ENCODE results near the gene SLC22A15.
A peak's percentile ranks its signal among the peaks of the same experiment; 100 is the strongest.

The SLC22A15 gene

GRCh38 chr1:115976062-115976920, at the start of gene SLC22A15:
Gene SLC22A15 (plus strand): TSS chr1:115976513. CDS start chr1:115976628, 115 bp downstream.
- Histone ChIP-seq H3K27me3 (ENCODE audit: control insufficient read depth in 5 of 5, insufficient read depth in 4 of 5, low read length in 5 of 5) (peaks cover 0 to 3% (median 0%) of the 10 kb centered on the region in 5 donors), H3K36me3 (ENCODE audit: control insufficient read depth in 5 of 5, insufficient read depth in 5 of 5, low read length in 5 of 5) (no peaks in the 10 kb centered on the region), H3K4me3 (ENCODE audit: low read depth in 1 of 5, low read length in 5 of 5) (peak within 1 kb of the TSS; percentile 61 to 71 (median 69)), H3K27ac (ENCODE audit: low read depth, low read length) (no peak within 1 kb of the TSS), H3K4me1 (ENCODE audit: control insufficient read depth in 5 of 5, insufficient read depth in 5 of 5, low read length in 5 of 5) (peaks cover 0 to 21% (median 11%) of the 10 kb centered on the region in 5 donors), H3K9ac (ENCODE audit: low read length in 5 of 5) (peak within 1 kb of the TSS in 3 of 5 donors; percentile 55 to 69 (median 59)), H3K9me3 (ENCODE audit: control insufficient read depth in 5 of 5, low read length in 5 of 5) (no peaks in the 10 kb centered on the region)

DNA sequence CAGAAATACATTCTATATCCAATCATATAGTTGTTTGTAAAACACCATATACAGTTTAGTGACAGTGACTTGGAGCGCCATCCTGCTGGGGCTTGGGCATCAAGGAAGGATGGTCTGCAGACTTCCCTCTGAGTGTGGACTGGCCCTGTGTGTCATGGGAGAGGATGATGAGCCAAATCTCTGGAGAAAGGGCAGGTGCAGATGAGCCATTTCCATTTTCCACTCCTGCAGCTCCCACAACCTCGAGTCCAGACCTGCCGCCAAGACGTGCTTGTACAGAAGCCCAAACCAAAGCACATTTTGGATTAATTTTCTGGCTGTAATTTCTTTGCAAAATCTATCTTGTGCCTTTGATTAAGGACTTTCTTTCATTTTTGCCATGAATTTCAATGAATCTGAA, 48.3 kb upstream of the SLC22A15 start:
- Histone ChIP-seq H3K27me3 (ENCODE audit: control insufficient read depth in 5 of 5, insufficient read depth in 4 of 5, low read length in 5 of 5) (peaks cover 0 to 2% (median 0%) of the 10 kb centered on the region in 5 donors), H3K9me3 (ENCODE audit: control insufficient read depth in 5 of 5, low read length in 5 of 5) (no peaks in the 10 kb centered on the region), H3K27ac (ENCODE audit: low read depth, low read length) (no peak overlapping the region), H3K4me1 (ENCODE audit: control insufficient read depth in 5 of 5, insufficient read depth in 5 of 5, low read length in 5 of 5) (peaks cover 0 to 13% (median 4%) of the 10 kb centered on the region in 5 donors), H3K4me3 (ENCODE audit: low read depth in 1 of 5, low read length in 5 of 5) (no peak overlapping the region), H3K36me3 (ENCODE audit: control insufficient read depth in 5 of 5, insufficient read depth in 5 of 5, low read length in 5 of 5) (no peaks in the 10 kb centered on the region), H3K9ac (ENCODE audit: low read length in 5 of 5) (no peak overlapping the region)

- Histone ChIP-seq H3K9ac (ENCODE audit: low read length in 5 of 5) (no peak overlapping the region), H3K4me1 (ENCODE audit: control insufficient read depth in 5 of 5, insufficient read depth in 5 of 5, low read length in 5 of 5) (peaks cover 0 to 13% (median 4%) of the 10 kb centered on the region in 5 donors), H3K27me3 (ENCODE audit: control insufficient read depth in 5 of 5, insufficient read depth in 4 of 5, low read length in 5 of 5) (peaks cover 0 to 2% (median 0%) of the 10 kb centered on the region in 5 donors), H3K27ac (ENCODE audit: low read depth, low read length) (no peak overlapping the region), H3K4me3 (ENCODE audit: low read depth in 1 of 5, low read length in 5 of 5) (no peak overlapping the region), H3K9me3 (ENCODE audit: control insufficient read depth in 5 of 5, low read length in 5 of 5) (no peaks in the 10 kb centered on the region), H3K36me3 (ENCODE audit: control insufficient read depth in 5 of 5, insufficient read depth in 5 of 5, low read length in 5 of 5) (no peaks in the 10 kb centered on the region)
Measured at GRCh38 chr1:115929881-115930280, 46.4 kb upstream of the SLC22A15 start.

- H3K27ac ChIP-seq (ENCODE audit: low read depth, low read length), result no peak overlapping the region
- no peaks in the 10 kb centered on the region for H3K9me3 ChIP-seq (ENCODE audit: control insufficient read depth in 5 of 5, low read length in 5 of 5)
- peaks cover 0 to 2% (median 0%) of the 10 kb centered on the region in 5 donors for H3K27me3 ChIP-seq (ENCODE audit: control insufficient read depth in 5 of 5, insufficient read depth in 4 of 5, low read length in 5 of 5)
- no peak overlapping the region for H3K9ac ChIP-seq (ENCODE audit: low read length in 5 of 5)
- no peaks in the 10 kb centered on the region for H3K36me3 ChIP-seq (ENCODE audit: control insufficient read depth in 5 of 5, insufficient read depth in 5 of 5, low read length in 5 of 5)
- peaks cover 0 to 13% (median 4%) of the 10 kb centered on the region in 5 donors for H3K4me1 ChIP-seq (ENCODE audit: control insufficient read depth in 5 of 5, insufficient read depth in 5 of 5, low read length in 5 of 5)
- no peak overlapping the region for H3K4me3 ChIP-seq (ENCODE audit: low read depth in 1 of 5, low read length in 5 of 5)
Measured at GRCh38 chr1:115933625-115934024, 42.7 kb upstream of the SLC22A15 start.

DNA sequence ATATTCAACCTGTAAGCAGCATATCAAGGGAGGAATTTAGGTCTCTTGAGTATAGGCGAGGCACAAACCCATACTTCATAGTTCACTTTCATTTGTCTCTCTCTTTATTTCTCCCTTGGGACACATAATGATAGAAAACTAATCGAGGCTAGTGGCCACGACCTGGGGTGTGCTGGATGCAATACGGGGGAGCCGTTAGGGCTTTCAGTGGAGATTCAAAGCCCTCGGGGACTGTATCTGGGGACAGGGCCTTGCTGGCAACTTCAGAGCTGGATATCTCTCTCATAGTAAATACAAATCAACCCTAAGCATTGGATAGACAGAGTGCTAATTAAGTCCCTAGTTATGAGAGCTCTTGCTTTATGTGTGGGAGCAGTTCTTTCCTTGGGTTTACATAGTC, 36.9 kb upstream of the SLC22A15 start:
- no peak overlapping the region for H3K27ac ChIP-seq (ENCODE audit: low read depth, low read length)
- no peaks in the 10 kb centered on the region for H3K27me3 ChIP-seq (ENCODE audit: control insufficient read depth in 5 of 5, insufficient read depth in 4 of 5, low read length in 5 of 5)
- no peaks in the 10 kb centered on the region for H3K9me3 ChIP-seq (ENCODE audit: control insufficient read depth in 5 of 5, low read length in 5 of 5)
- no peaks in the 10 kb centered on the region for H3K36me3 ChIP-seq (ENCODE audit: control insufficient read depth in 5 of 5, insufficient read depth in 5 of 5, low read length in 5 of 5)
- no peaks in the 10 kb centered on the region for H3K4me1 ChIP-seq (ENCODE audit: control insufficient read depth in 5 of 5, insufficient read depth in 5 of 5, low read length in 5 of 5)
- H3K9ac ChIP-seq (ENCODE audit: low read length in 5 of 5), result no peak overlapping the region
- no peak overlapping the region for H3K4me3 ChIP-seq (ENCODE audit: low read depth in 1 of 5, low read length in 5 of 5)

GRCh38 chr1:115946116-115946515, 30.2 kb upstream of the SLC22A15 start:
- Histone ChIP-seq H3K9me3 (ENCODE audit: control insufficient read depth in 5 of 5, low read length in 5 of 5) (no peaks in the 10 kb centered on the region), H3K4me3 (ENCODE audit: low read depth in 1 of 5, low read length in 5 of 5) (no peak overlapping the region), H3K36me3 (ENCODE audit: control insufficient read depth in 5 of 5, insufficient read depth in 5 of 5, low read length in 5 of 5) (no peaks in the 10 kb centered on the region), H3K27ac (ENCODE audit: low read depth, low read length) (no peak overlapping the region), H3K27me3 (ENCODE audit: control insufficient read depth in 5 of 5, insufficient read depth in 4 of 5, low read length in 5 of 5) (no peaks in the 10 kb centered on the region), H3K4me1 (ENCODE audit: control insufficient read depth in 5 of 5, insufficient read depth in 5 of 5, low read length in 5 of 5) (peaks cover 0 to 3% (median 0%) of the 10 kb centered on the region in 5 donors), H3K9ac (ENCODE audit: low read length in 5 of 5) (no peak overlapping the region)

DNA sequence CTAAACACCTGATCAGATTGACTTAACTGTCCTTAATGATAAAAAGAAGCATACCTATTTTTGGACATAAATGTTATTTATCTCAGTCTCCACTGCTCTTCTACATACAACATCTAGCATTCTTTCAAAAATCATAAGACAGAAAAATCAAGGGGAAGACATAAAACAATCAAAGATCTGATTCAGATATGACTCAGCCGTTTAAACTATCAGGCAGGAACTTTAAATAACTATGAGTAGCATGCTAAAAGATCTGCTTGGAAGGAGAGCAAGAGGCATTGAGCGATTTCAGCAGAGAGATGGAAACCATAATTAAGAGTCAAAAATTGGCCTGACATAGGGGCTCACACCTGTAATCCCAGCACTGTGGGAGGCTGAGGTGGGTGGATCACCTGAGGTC, 27.2 kb upstream of the SLC22A15 start:
- Histone ChIP-seq H3K9me3 (ENCODE audit: control insufficient read depth in 5 of 5, low read length in 5 of 5) (no peaks in the 10 kb centered on the region), H3K27me3 (ENCODE audit: control insufficient read depth in 5 of 5, insufficient read depth in 4 of 5, low read length in 5 of 5) (no peaks in the 10 kb centered on the region), H3K4me3 (ENCODE audit: low read depth in 1 of 5, low read length in 5 of 5) (no peak overlapping the region), H3K27ac (ENCODE audit: low read depth, low read length) (no peak overlapping the region), H3K4me1 (ENCODE audit: control insufficient read depth in 5 of 5, insufficient read depth in 5 of 5, low read length in 5 of 5) (peaks cover 0 to 3% (median 0%) of the 10 kb centered on the region in 5 donors), H3K9ac (ENCODE audit: low read length in 5 of 5) (no peak overlapping the region), H3K36me3 (ENCODE audit: control insufficient read depth in 5 of 5, insufficient read depth in 5 of 5, low read length in 5 of 5) (no peaks in the 10 kb centered on the region)

GRCh38 chr1:115951560-115951959, 24.8 kb upstream of the SLC22A15 start:
- H3K27ac ChIP-seq (ENCODE audit: low read depth, low read length), result no peak overlapping the region
- H3K27me3 ChIP-seq (ENCODE audit: control insufficient read depth in 5 of 5, insufficient read depth in 4 of 5, low read length in 5 of 5), result peaks cover 0 to 3% (median 0%) of the 10 kb centered on the region in 5 donors
- no peaks in the 10 kb centered on the region for H3K4me1 ChIP-seq (ENCODE audit: control insufficient read depth in 5 of 5, insufficient read depth in 5 of 5, low read length in 5 of 5)
- no peaks in the 10 kb centered on the region for H3K9me3 ChIP-seq (ENCODE audit: control insufficient read depth in 5 of 5, low read length in 5 of 5)
- H3K9ac ChIP-seq (ENCODE audit: low read length in 5 of 5), result no peak overlapping the region
- no peaks in the 10 kb centered on the region for H3K36me3 ChIP-seq (ENCODE audit: control insufficient read depth in 5 of 5, insufficient read depth in 5 of 5, low read length in 5 of 5)
- H3K4me3 ChIP-seq (ENCODE audit: low read depth in 1 of 5, low read length in 5 of 5), result no peak overlapping the region

- H3K9ac ChIP-seq (ENCODE audit: low read length in 5 of 5), result no peak overlapping the region
- no peak overlapping the region for H3K27ac ChIP-seq (ENCODE audit: low read depth, low read length)
- H3K4me1 ChIP-seq (ENCODE audit: control insufficient read depth in 5 of 5, insufficient read depth in 5 of 5, low read length in 5 of 5), result no peaks in the 10 kb centered on the region
Measured at GRCh38 chr1:115952547-115952946, 23.8 kb upstream of the SLC22A15 start.

GRCh38 chr1:115953180-115953579, 23.1 kb upstream of the SLC22A15 start:
- Histone ChIP-seq H3K4me3 (ENCODE audit: low read depth in 1 of 5, low read length in 5 of 5) (no peak overlapping the region), H3K4me1 (ENCODE audit: control insufficient read depth in 5 of 5, insufficient read depth in 5 of 5, low read length in 5 of 5) (no peaks in the 10 kb centered on the region), H3K9ac (ENCODE audit: low read length in 5 of 5) (no peak overlapping the region), H3K27ac (ENCODE audit: low read depth, low read length) (no peak overlapping the region), H3K27me3 (ENCODE audit: control insufficient read depth in 5 of 5, insufficient read depth in 4 of 5, low read length in 5 of 5) (peaks cover 0 to 3% (median 0%) of the 10 kb centered on the region in 5 donors), H3K36me3 (ENCODE audit: control insufficient read depth in 5 of 5, insufficient read depth in 5 of 5, low read length in 5 of 5) (no peaks in the 10 kb centered on the region), H3K9me3 (ENCODE audit: control insufficient read depth in 5 of 5, low read length in 5 of 5) (no peaks in the 10 kb centered on the region)

More at GRCh38 chr1:115952547-115952946, 23.8 kb upstream of the SLC22A15 start:
- Histone ChIP-seq H3K27me3 (ENCODE audit: control insufficient read depth in 5 of 5, insufficient read depth in 4 of 5, low read length in 5 of 5) (peaks cover 0 to 3% (median 0%) of the 10 kb centered on the region in 5 donors), H3K4me3 (ENCODE audit: low read depth in 1 of 5, low read length in 5 of 5) (no peak overlapping the region), H3K9me3 (ENCODE audit: control insufficient read depth in 5 of 5, low read length in 5 of 5) (no peaks in the 10 kb centered on the region), H3K36me3 (ENCODE audit: control insufficient read depth in 5 of 5, insufficient read depth in 5 of 5, low read length in 5 of 5) (no peaks in the 10 kb centered on the region)

All from subcutaneous abdominal adipose tissue (tissue), 5 donors.